H7 (cell line): ENCODE data around the gene KPRP. TPM values are rescaled to one million over a fixed set of nuclear protein-coding genes. Genes with fewer than 3 reads are reported as not detected.

Experiments
- DNase-seq: peaks from one replicate; pipeline ENCODE4 v3.0.0; 2012
- H3K27me3 ChIP-seq: 2 replicates; pipeline ENCODE4 v1.6.0; 2011; ENCODE audit warnings: mild to moderate bottlenecking, low read length; ENCODE audit not compliant: control insufficient read depth, insufficient read depth
- H3K36me3 ChIP-seq: replicated peaks from 2 replicates; pipeline ENCODE4 v1.5.1; 2011; ENCODE audit warnings: low read length; ENCODE audit not compliant: control insufficient read depth, insufficient read depth
- H3K4me3 ChIP-seq: 2 replicates; pipeline ENCODE4 v1.5.1; 2011; ENCODE audit warnings: low read depth, mild to moderate bottlenecking, control low read depth, low read length, moderate library complexity; ENCODE audit not compliant: insufficient read depth
- total RNA-seq: library from RNA; depleted of rRNA; stranded (reverse); fragments of >200 nt; shearing (Covaris generic); gene quantifications from 2 replicates; pipeline ENCODE4 v1.2.3, GENCODE V29; 2014; rRNA removed

Gene KPRP, protein sequence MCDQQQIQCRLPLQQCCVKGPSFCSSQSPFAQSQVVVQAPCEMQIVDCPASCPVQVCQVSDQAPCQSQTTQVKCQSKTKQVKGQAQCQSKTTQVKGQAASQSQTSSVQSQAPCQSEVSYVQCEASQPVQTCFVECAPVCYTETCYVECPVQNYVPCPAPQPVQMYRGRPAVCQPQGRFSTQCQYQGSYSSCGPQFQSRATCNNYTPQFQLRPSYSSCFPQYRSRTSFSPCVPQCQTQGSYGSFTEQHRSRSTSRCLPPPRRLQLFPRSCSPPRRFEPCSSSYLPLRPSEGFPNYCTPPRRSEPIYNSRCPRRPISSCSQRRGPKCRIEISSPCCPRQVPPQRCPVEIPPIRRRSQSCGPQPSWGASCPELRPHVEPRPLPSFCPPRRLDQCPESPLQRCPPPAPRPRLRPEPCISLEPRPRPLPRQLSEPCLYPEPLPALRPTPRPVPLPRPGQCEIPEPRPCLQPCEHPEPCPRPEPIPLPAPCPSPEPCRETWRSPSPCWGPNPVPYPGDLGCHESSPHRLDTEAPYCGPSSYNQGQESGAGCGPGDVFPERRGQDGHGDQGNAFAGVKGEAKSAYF
- not detected in 2 replicates for total RNA-seq

- no peak for DNase-seq
- no peaks in the 10 kb centered on the region for H3K27me3 ChIP-seq
- H3K4me3 ChIP-seq = no peak within 1 kb of the TSS
- H3K36me3 ChIP-seq = no peaks in the 10 kb centered on the region
These were observed at the start of gene KPRP for GRCh38 chr1:152757747-152758146. Gene KPRP (plus strand): TSS chr1:152758025. CDS start chr1:152759589, 1,564 bp downstream.

DNA sequence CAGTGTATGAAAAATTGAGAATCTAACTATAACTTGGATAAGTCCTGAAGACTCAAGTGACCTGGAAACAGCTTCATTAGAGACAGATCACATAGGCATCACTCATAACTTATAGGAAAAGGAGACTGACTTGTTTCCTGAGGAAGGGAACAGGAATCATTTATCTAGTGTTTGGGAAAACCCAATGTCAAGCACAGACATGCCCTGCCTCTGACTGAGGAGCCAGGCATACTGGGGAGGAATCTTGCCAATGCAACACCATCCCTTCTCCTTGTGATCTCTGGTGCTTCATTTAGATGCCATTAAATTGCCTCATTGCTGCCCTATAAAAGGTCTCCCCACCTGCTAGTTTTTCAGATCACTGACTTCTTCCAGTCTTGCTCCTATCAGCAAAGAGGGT lies 39.6 kb upstream of the KPRP start:
- H3K27me3 ChIP-seq = no peaks in the 10 kb centered on the region

DNA sequence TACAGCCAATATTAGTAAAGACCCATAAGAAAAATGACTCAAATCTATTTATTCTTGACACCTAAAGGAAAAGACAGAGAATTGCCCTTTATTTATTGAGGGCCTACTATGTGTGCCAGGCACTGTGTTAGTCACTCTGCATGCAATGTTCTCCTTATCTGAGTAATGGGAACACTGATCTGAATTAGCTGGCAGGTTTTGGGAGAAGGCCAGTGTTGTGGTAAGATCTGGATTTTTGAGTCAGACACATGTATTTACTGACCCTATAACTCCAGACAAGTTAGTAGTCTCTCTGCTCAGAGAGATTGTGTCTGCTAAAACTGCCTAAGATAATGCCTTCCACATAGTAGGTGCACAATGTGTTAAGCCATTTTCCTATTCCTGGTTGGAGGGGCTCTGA lies 32.6 kb upstream of the KPRP start:
- Histone ChIP-seq H3K27me3 (no peaks in the 10 kb centered on the region), H3K4me3 (no peak overlapping the region), H3K36me3 (no peaks in the 10 kb centered on the region)
- DNase-seq = no peak

More for the DNA sequence above, 39.6 kb upstream of the KPRP start:
- DNase-seq = no peak
- Histone ChIP-seq H3K36me3 (no peaks in the 10 kb centered on the region), H3K4me3 (no peak overlapping the region)

DNA sequence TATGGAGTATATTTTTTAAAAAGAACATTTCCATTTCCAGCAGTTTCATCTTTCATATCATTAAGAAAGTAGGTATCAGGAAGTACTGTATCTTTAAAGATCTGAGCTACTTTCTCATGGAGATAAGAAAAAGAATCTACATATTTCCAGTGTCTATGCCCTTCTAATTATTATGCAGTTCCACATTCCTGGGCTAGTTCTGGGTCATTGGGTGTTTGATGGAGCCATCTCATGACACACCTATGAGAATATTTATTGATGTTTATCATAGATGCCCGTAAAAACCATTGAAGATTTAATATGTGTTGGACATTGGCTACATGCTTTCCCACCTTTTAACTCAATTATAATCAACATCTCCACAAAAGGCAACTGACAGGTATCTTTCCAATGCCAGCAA lies 28.8 kb upstream of the KPRP start:
- H3K4me3 ChIP-seq = no peak overlapping the region
- no peaks in the 10 kb centered on the region for H3K36me3 ChIP-seq
- H3K27me3 ChIP-seq = no peaks in the 10 kb centered on the region
- DNase-seq = no peak

DNA sequence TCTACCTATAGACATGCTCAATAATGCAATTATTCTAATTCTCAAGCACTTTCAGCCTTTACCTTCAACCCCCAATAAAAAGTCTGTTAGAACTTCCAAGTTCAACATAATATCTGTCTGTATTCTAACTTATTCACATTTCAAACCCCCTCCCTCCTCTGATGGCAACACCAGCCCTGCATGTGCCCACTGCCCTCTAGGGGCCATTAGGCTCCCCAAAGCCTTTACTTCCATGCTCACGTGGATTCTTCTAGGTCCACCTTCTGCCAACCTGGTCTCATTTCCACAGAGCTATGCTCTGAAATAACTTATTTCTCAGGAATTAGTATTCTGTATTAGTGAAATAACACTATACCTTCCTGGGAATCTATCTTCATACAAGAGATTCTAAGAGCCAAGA lies 22.2 kb upstream of the KPRP start:
- no peak for DNase-seq

DNA sequence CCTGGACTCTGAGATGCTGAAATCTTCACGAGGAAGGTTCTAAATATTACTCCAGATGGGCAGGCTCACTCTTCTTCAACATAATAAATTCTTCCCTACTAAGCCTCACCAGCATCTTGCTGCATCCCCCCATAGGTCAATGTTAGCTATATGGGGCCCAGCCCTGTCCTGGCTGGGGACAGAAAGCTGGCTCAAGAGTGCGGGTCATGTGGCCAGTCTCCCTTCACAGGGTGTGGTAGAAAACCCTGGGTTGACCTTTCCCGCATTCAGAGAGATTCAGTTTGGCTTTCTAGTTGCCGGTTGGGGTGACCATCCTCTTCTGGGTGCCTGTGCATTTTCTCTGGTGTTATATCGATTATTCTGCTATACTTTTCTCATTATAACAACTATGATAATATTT lies 19.8 kb upstream of the KPRP start:
- Histone ChIP-seq H3K4me3 (no peak overlapping the region), H3K36me3 (no peaks in the 10 kb centered on the region), H3K27me3 (no peaks in the 10 kb centered on the region)
- DNase-seq = no peak

More for the DNA sequence above, 22.2 kb upstream of the KPRP start:
- no peaks in the 10 kb centered on the region for H3K27me3 ChIP-seq
- no peaks in the 10 kb centered on the region for H3K36me3 ChIP-seq
- no peak overlapping the region for H3K4me3 ChIP-seq

DNA sequence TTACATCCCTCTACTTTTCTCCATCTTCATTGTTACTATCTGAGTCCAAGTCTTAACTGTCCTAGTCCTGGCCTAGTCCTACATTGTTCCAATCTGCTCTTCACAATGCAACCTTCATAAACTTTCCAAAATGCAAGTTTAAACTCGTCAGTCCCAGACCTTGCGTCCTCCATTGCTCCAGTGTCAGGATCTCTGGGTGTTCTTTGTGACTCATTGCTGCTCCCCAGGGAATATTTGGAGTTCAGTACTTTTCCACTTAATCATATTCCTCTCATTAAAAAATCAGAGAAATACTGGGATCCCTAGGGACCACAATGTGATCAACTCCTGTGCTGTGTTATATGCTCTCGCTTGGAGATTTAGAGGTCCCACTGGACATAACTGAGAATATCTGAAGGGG lies 18.0 kb upstream of the KPRP start:
- no peaks in the 10 kb centered on the region for H3K36me3 ChIP-seq
- H3K4me3 ChIP-seq = no peak overlapping the region
- DNase-seq = no peak
- no peaks in the 10 kb centered on the region for H3K27me3 ChIP-seq

GRCh38 chr1:152741656-152742055 lies 16.2 kb upstream of the KPRP start:
- no peak for DNase-seq
- H3K4me3 ChIP-seq = no peak overlapping the region
- no peaks in the 10 kb centered on the region for H3K27me3 ChIP-seq

DNA sequence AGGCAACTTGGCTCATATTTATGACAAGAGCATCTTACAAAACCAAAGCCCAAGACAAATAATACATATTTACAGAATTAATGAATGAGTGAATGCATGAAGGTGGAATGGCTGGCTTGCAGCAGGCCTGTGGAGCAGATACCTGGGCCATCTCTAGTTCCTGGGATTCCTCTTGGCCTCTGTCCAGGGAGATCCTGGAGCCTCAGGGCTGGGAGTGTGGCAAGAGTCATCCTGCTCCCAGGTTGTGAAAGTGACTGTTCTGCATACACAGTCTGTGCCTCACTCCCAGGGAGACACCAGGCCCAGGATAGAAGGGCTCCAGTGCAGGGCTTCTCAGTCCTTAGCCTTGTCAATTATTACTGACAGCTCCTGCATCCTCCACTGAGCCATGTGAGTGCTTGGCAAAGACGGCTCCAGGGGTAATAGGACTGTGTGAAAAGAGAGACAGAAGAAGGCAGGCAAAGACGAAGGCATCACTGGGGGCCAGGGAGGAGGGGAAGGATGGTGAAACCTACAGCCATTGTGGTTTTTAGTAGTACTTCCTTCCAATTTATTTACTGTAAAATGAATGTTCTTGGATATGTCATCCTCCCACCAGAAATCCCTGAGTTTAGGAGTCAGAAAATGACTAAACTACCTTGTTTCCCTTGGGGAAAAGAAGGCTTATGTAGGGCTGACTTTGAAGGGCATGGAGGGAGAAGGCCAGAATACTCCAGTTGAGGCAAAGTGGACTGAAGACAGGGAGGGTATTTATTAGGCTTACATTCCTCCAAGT lies 14.3 kb upstream of the KPRP start:
- Histone ChIP-seq H3K27me3 (no peaks in the 10 kb centered on the region), H3K4me3 (no peak overlapping the region), H3K36me3 (no peaks in the 10 kb centered on the region)
- no peak for DNase-seq

More at GRCh38 chr1:152741656-152742055, 16.2 kb upstream of the KPRP start:
- no peaks in the 10 kb centered on the region for H3K36me3 ChIP-seq

DNA sequence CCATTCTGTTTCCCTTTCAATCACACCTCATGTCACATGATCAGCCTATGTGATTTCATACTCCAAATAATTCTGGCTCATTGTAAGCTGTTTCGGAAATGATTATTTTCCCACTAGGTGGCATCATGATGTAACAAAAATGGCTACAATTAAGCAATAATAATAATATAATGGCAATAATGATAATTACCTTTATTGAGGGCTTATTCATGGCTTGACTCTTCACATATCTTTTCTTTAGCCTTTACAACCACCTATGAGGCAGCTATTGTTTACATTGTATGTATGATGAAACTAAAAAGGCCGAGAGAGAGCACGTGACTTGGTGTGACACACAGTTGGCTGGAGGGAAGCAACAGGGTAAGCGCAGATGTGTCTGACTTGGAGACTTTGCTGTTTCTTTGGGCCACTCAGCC lies 12.5 kb upstream of the KPRP start:
- no peak for DNase-seq
- Histone ChIP-seq H3K27me3 (no peaks in the 10 kb centered on the region), H3K36me3 (no peaks in the 10 kb centered on the region), H3K4me3 (no peak overlapping the region)

- DNase-seq = no peak
- Histone ChIP-seq H3K36me3 (no peaks in the 10 kb centered on the region), H3K4me3 (no peak overlapping the region), H3K27me3 (no peaks in the 10 kb centered on the region)
These were observed 11.9 kb upstream of the KPRP start for GRCh38 chr1:152745765-152746444.

DNA sequence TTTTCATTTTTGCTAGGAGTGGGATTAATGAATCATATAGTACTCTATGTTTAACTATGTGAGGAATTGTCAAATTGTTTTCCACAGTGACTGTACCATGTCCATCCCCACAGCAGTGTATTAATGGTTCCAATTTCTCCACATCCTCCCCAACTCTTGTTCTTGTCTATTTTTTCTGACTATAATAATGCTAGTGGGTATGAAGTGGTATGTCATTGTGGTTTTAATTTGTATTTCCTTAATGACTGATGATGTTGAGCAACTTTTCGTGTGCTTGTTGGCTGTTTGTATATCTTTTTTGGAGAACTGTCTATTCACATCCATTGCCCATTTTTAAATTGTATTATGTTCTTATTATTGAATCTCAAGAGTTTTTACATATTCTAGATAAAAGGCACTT lies 10.0 kb upstream of the KPRP start:
- no peaks in the 10 kb centered on the region for H3K36me3 ChIP-seq
- no peak overlapping the region for H3K4me3 ChIP-seq
- no peaks in the 10 kb centered on the region for H3K27me3 ChIP-seq
- DNase-seq = no peak

- Histone ChIP-seq H3K27me3 (no peaks in the 10 kb centered on the region), H3K4me3 (no peak overlapping the region), H3K36me3 (no peaks in the 10 kb centered on the region)
- no peak for DNase-seq
These were observed 5.6 kb upstream of the KPRP start for GRCh38 chr1:152752225-152752624.

DNA sequence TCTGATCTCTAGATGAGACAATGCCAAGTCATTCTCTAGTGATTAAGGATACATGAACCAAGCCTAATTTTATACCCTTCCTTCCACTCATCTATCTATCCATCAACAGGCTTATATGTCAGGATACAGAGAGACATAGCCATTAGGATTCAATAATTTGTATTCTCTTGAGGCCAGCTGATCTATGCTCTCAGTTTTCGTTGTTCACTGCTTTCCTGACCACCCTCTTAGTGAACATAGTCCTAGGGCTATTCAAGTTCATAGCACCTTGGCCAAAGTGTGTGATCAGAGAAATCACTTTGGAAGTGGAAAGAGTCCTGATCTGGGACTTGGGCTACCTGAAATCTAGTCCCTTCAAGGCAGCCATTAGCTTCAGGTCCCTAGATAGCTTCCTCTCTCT lies 4.2 kb upstream of the KPRP start:
- no peaks in the 10 kb centered on the region for H3K36me3 ChIP-seq
- no peaks in the 10 kb centered on the region for H3K27me3 ChIP-seq
- no peak overlapping the region for H3K4me3 ChIP-seq
- no peak for DNase-seq
